Chondrocyte (in vitro differentiated cells): ENCODE results near the gene TSPO. TPM values are rescaled to one million over a fixed set of nuclear protein-coding genes. Genes with fewer than 3 reads are reported as not detected.

ENCODE experiments used
- DNase-seq: peaks from one replicate; pipeline ENCODE4 v3.0.0; 2021; ENCODE audit warnings: mixed read lengths, low spot score
- H3K27ac Mint-ChIP-seq: one replicate; pipeline ENCODE4 v1.8.0; 2021; ENCODE audit warnings: mild to moderate bottlenecking, moderate library complexity, mixed read lengths; ENCODE audit not compliant: unreplicated experiment
- H3K27me3 Mint-ChIP-seq: 2 replicates; pipeline ENCODE4 v1.8.0; 2021; ENCODE audit warnings: low read depth, mixed read lengths
- H3K36me3 Mint-ChIP-seq: 2 replicates; pipeline ENCODE4 v1.8.0; 2021; ENCODE audit warnings: low read depth, mixed read lengths
- H3K4me1 Mint-ChIP-seq: 2 replicates; pipeline ENCODE4 v1.8.0; 2021; ENCODE audit warnings: low read depth, mild to moderate bottlenecking, mixed read lengths
- H3K4me3 Mint-ChIP-seq: one replicate; pipeline ENCODE4 v1.8.0; 2021; ENCODE audit warnings: mild to moderate bottlenecking, moderate library complexity, mixed read lengths; ENCODE audit not compliant: unreplicated experiment
- H3K9me3 Mint-ChIP-seq: 2 replicates; pipeline ENCODE4 v1.8.0; 2021; ENCODE audit warnings: low read depth, mixed read lengths
- total RNA-seq: library from RNA; stranded (reverse); gene quantifications from 3 replicates; pipeline ENCODE4 v1.2.1, GENCODE V29; 2021
- TF ChIP-seq, protein P1 (sequence below): fragments of 200-600 bp; sonication (generic); IDR thresholded peaks from 2 replicates; pipeline ENCODE4 v1.5.0; 2021; ENCODE audit warnings: antibody characterized with exemption, mild to moderate bottlenecking, moderate library complexity

Gene TSPO
- total RNA-seq, 1 donor from 2014 or later, result 288 TPM

DNA sequence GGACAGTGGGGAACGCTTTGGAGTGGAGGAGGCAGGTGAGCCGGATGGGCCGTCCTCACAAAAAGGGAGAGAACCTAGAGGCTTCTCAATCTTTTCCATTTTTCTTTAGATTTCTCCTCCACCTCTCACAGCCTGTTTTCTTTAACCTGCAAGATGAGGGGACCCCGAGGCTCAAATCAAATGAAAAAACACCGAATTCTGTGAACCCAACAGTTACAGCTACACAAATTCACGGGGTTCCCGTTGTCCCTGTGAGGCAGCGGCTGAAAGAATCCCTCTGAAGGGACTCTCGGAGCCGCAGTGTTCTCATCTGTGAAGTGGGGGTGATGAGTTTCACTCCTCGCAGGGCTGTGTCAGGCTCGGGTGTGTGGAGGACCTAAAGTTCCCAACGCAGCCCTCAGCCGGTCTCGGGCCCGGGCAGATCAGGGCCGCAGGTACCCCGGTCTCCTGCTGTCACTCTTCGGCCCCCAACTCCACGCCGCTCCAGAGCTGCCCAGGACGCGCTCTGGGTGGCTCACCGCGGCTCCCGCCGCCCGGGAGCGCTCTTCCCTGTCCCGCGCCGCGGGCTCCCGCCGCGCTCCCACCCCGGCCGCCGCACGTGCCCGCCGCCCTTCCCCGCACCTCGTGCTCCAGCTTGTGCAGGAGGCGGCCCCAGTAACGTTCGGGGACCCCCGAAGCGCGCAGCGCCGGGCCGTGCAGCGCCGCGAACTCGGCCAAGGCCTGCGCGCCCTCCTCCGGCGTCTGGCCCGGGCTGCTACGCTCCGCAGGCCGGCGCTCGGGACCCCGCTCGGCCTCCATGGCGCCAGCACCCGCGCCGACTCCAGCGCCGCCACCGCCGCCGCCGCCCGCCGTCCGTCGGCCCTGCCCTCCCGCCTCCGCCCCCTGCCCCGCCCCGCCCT is 35.2 kb downstream of the TSPO start, which contains the start of gene TTLL12:
TSS of gene TTLL12 (minus strand) at position 863 of the 899 bp plus-strand sequence. CDS start at position 798, 65 bp downstream.
- Mint-ChIP-seq H3K9me3 (no peaks in the 10 kb centered on the region), H3K27ac (peak within 1 kb of the TSS; percentile 91), H3K4me1 (peaks cover 27% of the 10 kb centered on the region), H3K36me3 (peaks cover 3% of the 10 kb centered on the region), H3K27me3 (no peaks in the 10 kb centered on the region), H3K4me3 (peak within 1 kb of the TSS; percentile 74)
- DNase-seq, result peak; percentile 69
- TF ChIP-seq, protein P1, sequence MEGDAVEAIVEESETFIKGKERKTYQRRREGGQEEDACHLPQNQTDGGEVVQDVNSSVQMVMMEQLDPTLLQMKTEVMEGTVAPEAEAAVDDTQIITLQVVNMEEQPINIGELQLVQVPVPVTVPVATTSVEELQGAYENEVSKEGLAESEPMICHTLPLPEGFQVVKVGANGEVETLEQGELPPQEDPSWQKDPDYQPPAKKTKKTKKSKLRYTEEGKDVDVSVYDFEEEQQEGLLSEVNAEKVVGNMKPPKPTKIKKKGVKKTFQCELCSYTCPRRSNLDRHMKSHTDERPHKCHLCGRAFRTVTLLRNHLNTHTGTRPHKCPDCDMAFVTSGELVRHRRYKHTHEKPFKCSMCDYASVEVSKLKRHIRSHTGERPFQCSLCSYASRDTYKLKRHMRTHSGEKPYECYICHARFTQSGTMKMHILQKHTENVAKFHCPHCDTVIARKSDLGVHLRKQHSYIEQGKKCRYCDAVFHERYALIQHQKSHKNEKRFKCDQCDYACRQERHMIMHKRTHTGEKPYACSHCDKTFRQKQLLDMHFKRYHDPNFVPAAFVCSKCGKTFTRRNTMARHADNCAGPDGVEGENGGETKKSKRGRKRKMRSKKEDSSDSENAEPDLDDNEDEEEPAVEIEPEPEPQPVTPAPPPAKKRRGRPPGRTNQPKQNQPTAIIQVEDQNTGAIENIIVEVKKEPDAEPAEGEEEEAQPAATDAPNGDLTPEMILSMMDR, result peak; percentile 48

DNA sequence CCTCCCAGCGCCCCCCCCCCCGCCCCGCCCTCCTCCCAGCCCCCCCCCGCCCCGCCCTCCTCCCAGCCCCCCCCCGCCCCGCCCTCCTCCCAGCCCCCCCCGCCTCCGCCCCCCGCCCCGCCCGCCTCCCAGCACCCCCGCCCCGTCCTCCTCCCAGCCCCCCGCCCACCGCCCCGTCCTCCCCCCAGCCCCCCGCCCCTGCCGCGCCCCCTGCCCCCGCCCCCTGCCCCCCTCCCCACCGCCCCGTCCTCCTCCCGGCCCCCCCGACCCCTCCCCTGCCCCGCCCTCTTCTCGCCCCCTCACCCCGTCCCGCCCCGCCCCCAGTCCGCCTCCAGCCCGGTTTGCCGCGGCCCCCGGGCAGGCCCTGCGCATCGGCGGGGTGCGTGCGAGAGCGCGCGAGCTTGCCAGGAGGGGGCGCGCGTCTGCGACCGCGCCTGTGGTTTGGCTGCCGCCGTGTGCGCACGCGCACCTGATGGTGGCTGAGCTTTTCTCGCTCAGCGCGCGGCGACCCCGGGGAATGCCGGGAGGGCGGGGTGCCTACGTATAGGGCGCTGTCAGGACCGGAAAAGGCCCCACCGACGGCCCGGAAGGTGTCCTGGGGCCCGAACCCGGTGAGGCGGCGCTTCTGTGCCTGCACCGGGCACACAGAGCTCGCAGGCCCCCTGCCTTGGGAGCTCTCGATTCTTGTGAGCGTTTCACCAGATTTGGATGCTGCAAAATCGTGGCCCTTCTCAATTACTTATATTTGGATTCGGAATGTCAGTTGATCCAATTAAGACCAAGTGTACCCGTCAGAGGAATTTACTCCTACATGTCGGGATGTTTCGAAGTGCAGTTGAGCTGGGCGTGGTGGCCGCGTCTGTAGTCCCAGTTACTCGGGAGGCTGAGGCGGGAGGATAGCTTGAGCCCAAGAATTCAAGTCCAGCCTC is 36.1 kb downstream of the TSPO start:
- H3K4me1 Mint-ChIP-seq, result peaks cover 27% of the 10 kb centered on the region
- TF ChIP-seq, protein P1, result peak; percentile 81
- H3K4me3 Mint-ChIP-seq, result peak overlapping the region; percentile 72
- H3K27me3 Mint-ChIP-seq, result no peaks in the 10 kb centered on the region
- H3K27ac Mint-ChIP-seq, result peak overlapping the region; percentile 91
- peak; percentile 96 for DNase-seq
- peaks cover 2% of the 10 kb centered on the region for H3K36me3 Mint-ChIP-seq
- no peaks in the 10 kb centered on the region for H3K9me3 Mint-ChIP-seq

DNA sequence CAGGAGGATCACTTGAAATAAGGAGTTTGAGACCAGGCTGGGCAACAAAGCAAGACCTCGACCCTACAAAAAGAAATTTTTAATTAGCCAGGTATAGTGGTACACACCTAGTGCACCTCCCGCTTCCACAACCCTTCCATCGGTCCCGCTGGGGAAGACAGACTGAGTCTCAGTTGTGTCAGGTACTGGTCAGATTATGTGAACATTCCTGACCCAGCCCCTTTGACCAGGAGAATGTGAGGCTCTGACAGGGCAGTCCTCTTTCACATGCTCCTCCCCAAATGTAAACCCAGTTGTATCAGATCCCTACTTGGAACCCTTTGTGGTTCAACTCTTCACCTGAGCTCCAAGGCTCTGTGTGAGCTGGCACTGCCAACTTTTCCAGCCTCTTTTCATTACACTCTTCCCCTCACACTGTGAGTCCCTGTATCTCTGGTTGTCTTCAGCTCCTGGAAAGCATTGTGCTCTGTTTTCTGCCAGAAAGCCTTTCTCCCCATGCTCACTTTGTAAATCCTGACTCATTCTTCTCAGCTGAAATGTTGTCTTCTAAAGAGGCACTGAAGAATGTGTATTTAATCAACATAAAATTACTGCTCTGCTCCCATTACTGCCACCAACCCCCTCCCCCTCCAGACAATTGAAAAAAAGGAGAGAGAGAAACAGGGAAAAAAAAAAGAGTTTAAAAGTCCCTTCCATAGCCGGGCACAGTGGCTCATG is 37.6 kb downstream of the TSPO start:
- Mint-ChIP-seq H3K4me1 (peaks cover 27% of the 10 kb centered on the region), H3K27ac (peak overlapping the region; percentile 43), H3K36me3 (no peaks in the 10 kb centered on the region), H3K4me3 (no peak overlapping the region), H3K9me3 (no peaks in the 10 kb centered on the region), H3K27me3 (no peaks in the 10 kb centered on the region)
- peak; percentile 59 for DNase-seq
- TF ChIP-seq, protein P1, result no peak

DNA sequence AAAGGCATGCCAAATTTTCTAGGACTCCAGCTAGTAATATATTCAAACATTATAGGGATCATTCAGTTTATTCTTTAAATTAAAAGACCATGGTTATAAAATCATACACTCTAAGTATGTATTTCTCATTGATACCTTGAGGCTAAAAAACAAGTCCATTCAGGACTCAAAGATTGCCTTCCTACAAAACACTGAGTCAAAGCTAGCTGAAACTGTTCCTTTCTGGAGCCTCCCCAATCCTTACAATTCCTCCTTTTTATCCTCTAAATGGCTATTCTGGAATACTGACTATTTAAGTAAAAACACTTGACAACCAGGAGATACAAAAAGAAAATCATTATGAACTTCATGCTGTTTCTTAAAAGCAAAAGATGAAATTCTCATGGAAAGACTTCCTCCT is 40.5 kb downstream of the TSPO start:
- DNase-seq, result no peak
- Mint-ChIP-seq H3K27me3 (no peaks in the 10 kb centered on the region), H3K27ac (no peak overlapping the region), H3K4me3 (no peak overlapping the region), H3K4me1 (peaks cover 10% of the 10 kb centered on the region), H3K36me3 (no peaks in the 10 kb centered on the region), H3K9me3 (no peaks in the 10 kb centered on the region)
- TF ChIP-seq, protein P1, result no peak
